ENCODE measurements around the gene ZBTB38.

Gene ZBTB38

GRCh38 chr3:141368062-141368924 is at the start of gene ZBTB38:
ZBTB38 (plus strand) TSS chr3:141368504; CDS start chr3:141442389, 73,885 bp downstream.
- no peak for TF ChIP-seq CTCF (IDR thresholded peaks at IDR 0.05; ENCODE audit: low read depth, low read length)
- peak; percentile 97 for DNase-seq (ENCODE audit: low read depth, low spot score)
- H3K4me3 ChIP-seq (ENCODE audit: low read depth, low read length), result peak within 1 kb of the TSS; percentile 37
- in situ Hi-C loops (cut with HindIII; ENCODE audit: low sequenced_read_pairs), result no loop called here

- no peak for TF ChIP-seq CTCF (IDR thresholded peaks at IDR 0.05; ENCODE audit: low read depth, low read length)
- in situ Hi-C loops (cut with HindIII; ENCODE audit: low sequenced_read_pairs), result no loop called here
- no peak overlapping the region for H3K4me3 ChIP-seq (ENCODE audit: low read depth, low read length)
- DNase-seq (ENCODE audit: low read depth, low spot score), result no peak
Observed at GRCh38 chr3:141320399-141321108, 47.8 kb upstream of the ZBTB38 start.

DNA sequence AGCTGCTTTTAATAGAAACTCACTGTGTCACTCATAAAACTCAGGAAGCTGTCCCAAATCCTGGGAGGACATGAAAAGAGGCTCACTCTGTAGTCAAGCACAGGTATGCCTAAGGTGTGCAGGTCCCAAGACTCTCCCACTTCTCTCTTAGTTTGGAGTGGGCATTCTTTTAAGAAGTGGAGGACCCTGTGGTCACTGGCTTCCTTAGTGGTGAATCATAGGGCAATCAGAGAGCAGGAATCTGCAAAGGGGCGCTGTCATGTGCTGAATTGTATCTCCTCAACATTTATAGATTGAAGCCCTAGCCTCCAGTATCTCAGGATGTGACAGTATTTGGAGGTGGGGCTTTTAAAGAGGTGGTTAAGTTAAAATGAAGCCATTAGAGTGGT is 47.2 kb upstream of the ZBTB38 start:
- in situ Hi-C loops (cut with HindIII; ENCODE audit: low sequenced_read_pairs), result no loop called here
- no peak for TF ChIP-seq CTCF (IDR thresholded peaks at IDR 0.05; ENCODE audit: low read depth, low read length)
- H3K4me3 ChIP-seq (ENCODE audit: low read depth, low read length), result no peak overlapping the region
- DNase-seq (ENCODE audit: low read depth, low spot score), result peak; percentile 41

- no peak for DNase-seq (ENCODE audit: low read depth, low spot score)
- H3K4me3 ChIP-seq (ENCODE audit: low read depth, low read length), result no peak overlapping the region
- in situ Hi-C loops (cut with HindIII; ENCODE audit: low sequenced_read_pairs), result no loop called here
- TF ChIP-seq CTCF (IDR thresholded peaks at IDR 0.05; ENCODE audit: low read depth, low read length), result no peak
Observed at GRCh38 chr3:141323936-141324704, 44.2 kb upstream of the ZBTB38 start.

DNA sequence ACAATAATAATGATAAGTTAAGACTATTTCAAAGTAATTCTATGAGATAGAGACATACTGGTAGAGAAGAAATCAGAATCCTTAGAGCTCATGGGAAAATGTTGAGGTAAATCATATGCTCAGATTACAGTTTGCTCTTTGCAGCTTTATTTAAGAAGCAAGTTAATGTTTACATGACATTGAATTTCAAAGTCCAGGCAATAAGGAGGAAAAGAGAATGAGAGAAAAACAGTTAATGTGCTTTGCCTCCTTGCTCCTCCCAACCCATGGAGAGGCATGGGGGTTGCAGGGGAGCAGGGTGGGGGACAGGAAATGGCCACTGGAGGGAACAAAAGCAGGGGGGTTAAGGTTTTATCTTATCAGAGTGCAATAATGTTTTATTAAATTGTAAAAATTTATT is 42.2 kb upstream of the ZBTB38 start:
- in situ Hi-C loops (cut with HindIII; ENCODE audit: low sequenced_read_pairs), result no loop called here
- no peak for TF ChIP-seq CTCF (IDR thresholded peaks at IDR 0.05; ENCODE audit: low read depth, low read length)
- no peak for DNase-seq (ENCODE audit: low read depth, low spot score)
- no peak overlapping the region for H3K4me3 ChIP-seq (ENCODE audit: low read depth, low read length)

DNA sequence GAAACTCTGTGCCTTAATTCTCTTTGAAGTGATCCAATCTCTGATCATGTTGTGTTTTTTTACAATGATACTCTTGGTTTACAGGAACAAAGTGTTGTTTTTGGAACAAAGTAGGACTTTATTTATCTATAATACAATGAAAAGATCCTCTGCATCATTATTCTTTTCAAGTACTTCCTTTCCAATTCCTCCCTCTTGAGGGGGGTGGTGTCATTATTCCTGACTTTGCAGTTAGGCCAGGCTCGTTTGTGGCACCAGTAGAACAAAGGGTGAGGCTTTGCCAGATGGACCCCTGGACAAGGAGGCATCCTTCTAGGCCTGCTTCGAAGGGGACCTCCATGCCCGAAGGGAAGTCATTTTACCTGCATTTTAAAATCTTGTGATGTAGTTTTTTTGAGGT is 41.7 kb upstream of the ZBTB38 start:
- no peak for TF ChIP-seq CTCF (IDR thresholded peaks at IDR 0.05; ENCODE audit: low read depth, low read length)
- no peak for DNase-seq (ENCODE audit: low read depth, low spot score)
- in situ Hi-C loops (cut with HindIII; ENCODE audit: low sequenced_read_pairs), result no loop called here
- H3K4me3 ChIP-seq (ENCODE audit: low read depth, low read length), result no peak overlapping the region

Measured in astrocyte of the spinal cord (primary cell).